HepG2 (cell line): Measurements from ENCODE around the gene HADHA. TPM values are rescaled to one million over a fixed set of nuclear protein-coding genes. Genes with fewer than 3 reads are reported as not detected.
A peak's percentile ranks its signal among the peaks of the same experiment; 100 is the strongest.

ENCODE experiments used
- ATAC-seq: fragments of 200-7000 bp; cut with Tn5 transposase; 3 replicates; pipeline ENCODE4 v1.9.1; 2020; ENCODE audit warnings: mild to moderate bottlenecking, moderate library complexity
- BruUV-seq: library from RNA; stranded (reverse); fragments of 400-500 nt; replicated peaks from 2 replicates; lab custom pipeline; 2021; lab: Mats Ljungman, UMichigan
- CTCF ChIA-PET: fragments of 300-600 bp; formaldehyde crosslinking; extraction: SDS; loops from one replicate; lab custom pipeline; 2021; ENCODE audit warnings: low total read pairs, inconsistent platforms, low intra/inter-chr PET ratio; lab: Yijun Ruan, JAX
- POLR2A ChIA-PET: fragments of 350-600 bp; sonication (Branson Sonifier 250); formaldehyde crosslinking; loops from one replicate; lab custom pipeline; 2020; ENCODE audit warnings: antibody characterized with exemption, inconsistent platforms; lab: Yijun Ruan, JAX
- DNase-seq: peaks from one replicate; pipeline ENCODE4 v3.0.0-alpha.2; 2015; ENCODE audit warnings: low spot score
- FAIRE-seq: peaks from 3 replicates; lab custom pipeline; 2011; peaks lifted over from hg19 to GRCh38; lab: Jason Lieb, UNC
- H2AFZ ChIP-seq: one replicate; pipeline ENCODE4 v1.6.1; 2011; ENCODE audit warnings: low read length, inconsistent platforms
- H3K27ac ChIP-seq: fragments of 300-600 bp; 3 replicates; pipeline ENCODE4 v1.8.0; 2011; ENCODE audit warnings: mixed run types, mild to moderate bottlenecking, mixed read lengths, low read length, inconsistent platforms; ENCODE audit not compliant: insufficient read depth; ENCODE audit errors: extremely low read length
- H3K27me3 ChIP-seq, 2 experiments: fragments of 200-600 bp in 1 of 2; 2 replicates in 1 of 2; 3 replicates in 1 of 2; pipeline versions ENCODE4 v1.6.0 to v1.8.0; 2011; ENCODE audit warnings: low read length in 2 of 2, mild to moderate bottlenecking in 2 of 2, moderate library complexity in 2 of 2, inconsistent platforms in 1 of 2; ENCODE audit not compliant: insufficient read depth in 2 of 2, control insufficient read depth in 1 of 2
- H3K36me3 ChIP-seq, 2 experiments: fragments of 200-600 bp in 1 of 2; replicated peaks in 1 of 2; 2 replicates in 1 of 2; 3 replicates in 1 of 2; pipeline versions ENCODE4 v1.5.1 to v1.8.0; 2011; ENCODE audit warnings: low read length in 2 of 2, inconsistent platforms in 1 of 2; ENCODE audit not compliant: insufficient read depth in 2 of 2, control insufficient read depth in 1 of 2
- H3K4me1 ChIP-seq: 2 replicates; pipeline ENCODE4 v1.5.1; 2012; ENCODE audit warnings: low read length, inconsistent platforms; ENCODE audit not compliant: insufficient read depth
- H3K4me2 ChIP-seq: 2 replicates; pipeline ENCODE4 v1.6.0; 2011; ENCODE audit warnings: low read depth, low read length, inconsistent platforms
- H3K4me3 ChIP-seq, 3 experiments: fragments of 200-600 bp in 1 of 3; sonication (generic), shearing (Covaris generic) in 1 of 3; replicated peaks in 1 of 3; 2 replicates each; pipeline ENCODE4 v1.5.1; 2011 to 2016; ENCODE audit warnings: low read length in 3 of 3, inconsistent platforms in 2 of 3, low read depth in 2 of 3, mild to moderate bottlenecking in 2 of 3, control low read depth in 1 of 3, mixed read lengths in 1 of 3; ENCODE audit not compliant: insufficient read depth in 1 of 3
- H3K79me2 ChIP-seq: one replicate; pipeline ENCODE4 v1.6.1; 2011; ENCODE audit warnings: low read length, inconsistent platforms; ENCODE audit not compliant: insufficient read depth
- H3K9ac ChIP-seq: 2 replicates; pipeline ENCODE4 v1.6.0; 2011; ENCODE audit warnings: mild to moderate bottlenecking, low read depth, low read length, inconsistent platforms; ENCODE audit not compliant: insufficient read depth
- H3K9me3 ChIP-seq: 2 replicates; pipeline ENCODE4 v1.5.1; 2012; ENCODE audit warnings: mild to moderate bottlenecking, low read length
- H4K20me1 ChIP-seq: 2 replicates; pipeline ENCODE4 v1.6.0; 2011; ENCODE audit warnings: inconsistent platforms, mild to moderate bottlenecking, low read length, moderate library complexity; ENCODE audit not compliant: insufficient read depth
- GATAD1 ChIP-seq: IDR thresholded peaks from 2 replicates; pipeline ENCODE4 v1.6.1; 2016; ENCODE audit warnings: missing genetic modification reagents, missing compliant biosample characterization
- JUN ChIP-seq: sonication (generic); formaldehyde crosslinking; IDR thresholded peaks from 2 replicates; pipeline ENCODE4 v1.4.0; 2020; ENCODE audit warnings: mild to moderate bottlenecking, missing genetic modification reagents
- NFATC3 ChIP-seq: sonication (generic); formaldehyde crosslinking; IDR thresholded peaks from 2 replicates; pipeline ENCODE4 v1.5.1; 2020; ENCODE audit warnings: mild to moderate bottlenecking, missing genetic modification reagents
- NONO ChIP-seq, 2 experiments: fragments of 450-650 bp in 1 of 2; sonication (generic) in 1 of 2; formaldehyde crosslinking in 1 of 2; IDR thresholded peaks in 1 of 2; conservative IDR thresholded peaks in 1 of 2; 2 replicates each; pipeline versions ENCODE4 v1.6.1 to v1.8.0; 2017 to 2022; ENCODE audit warnings: mild to moderate bottlenecking in 1 of 2, missing genetic modification reagents in 1 of 2, moderate library complexity in 1 of 2
- PAF1 ChIP-seq: IDR thresholded peaks from 2 replicates; pipeline ENCODE4 v1.6.1; 2016; ENCODE audit warnings: missing genetic modification reagents, missing compliant biosample characterization
- RFX5 ChIP-seq: IDR thresholded peaks from 2 replicates; pipeline ENCODE4 v1.6.1; 2011; ENCODE audit warnings: low read depth, low read length, improper control_type of control experiment
- SAP130 ChIP-seq: IDR thresholded peaks from 2 replicates; pipeline ENCODE4 v1.6.1; 2016; ENCODE audit warnings: low read depth
- SIX4 ChIP-seq: sonication (generic); formaldehyde crosslinking; IDR thresholded peaks from 2 replicates; pipeline ENCODE4 v1.4.0; 2020; ENCODE audit warnings: missing genetic modification reagents
- SUZ12 ChIP-seq: fragments of 150-350 bp; IDR thresholded peaks from 2 replicates; pipeline ENCODE4 v1.6.1; 2014; ENCODE audit warnings: low read depth, low read length
- TAF15 ChIP-seq: fragments of 200-400 bp; formaldehyde crosslinking; IDR thresholded peaks from one replicate; pipeline ENCODE4 v1.6.1; 2018; ENCODE audit warnings: mild to moderate bottlenecking, low read depth, low read length; ENCODE audit not compliant: poor library complexity, severe bottlenecking
- TEAD3 ChIP-seq: optimal IDR thresholded peaks from 2 replicates; pipeline ENCODE3; 2016; ENCODE audit warnings: borderline replicate concordance
- ZFYVE20 ChIP-seq: sonication (generic); formaldehyde crosslinking; IDR thresholded peaks from 2 replicates; pipeline ENCODE4 v1.8.0; 2023; ENCODE audit warnings: low read depth, mild to moderate bottlenecking, moderate library complexity, missing genetic modification reagents, borderline replicate concordance
- ZNF224 ChIP-seq: sonication (generic); formaldehyde crosslinking; IDR thresholded peaks from 2 replicates; pipeline ENCODE4 v1.5.0; 2020; ENCODE audit warnings: mild to moderate bottlenecking, missing genetic modification reagents
- ZNF263 ChIP-seq: sonication (generic); formaldehyde crosslinking; IDR thresholded peaks from 2 replicates; pipeline ENCODE4 v1.4.0; 2020; ENCODE audit warnings: missing genetic modification reagents
- ZNF335 ChIP-seq: sonication (generic); formaldehyde crosslinking; IDR thresholded peaks from 2 replicates; pipeline ENCODE4 v1.4.0; 2020; ENCODE audit warnings: missing genetic modification reagents
- ZNF569 ChIP-seq: sonication (generic); formaldehyde crosslinking; IDR thresholded peaks from 2 replicates; pipeline ENCODE4 v1.5.0; 2020; ENCODE audit warnings: mild to moderate bottlenecking, missing genetic modification reagents, moderate library complexity, borderline replicate concordance
- ZNF660 ChIP-seq: sonication (generic); formaldehyde crosslinking; IDR thresholded peaks from 2 replicates; pipeline ENCODE4 v1.5.1; 2020; ENCODE audit warnings: mild to moderate bottlenecking, low read depth, missing genetic modification reagents, borderline replicate concordance
- WGBS: methylation state at CpG from one replicate; pipeline ENCODE4 v1.1.6; 2017; ENCODE audit warnings: low lambda C conversion rate; 5-methylcytosine and 5-hydroxymethylcytosine counted together
- in situ Hi-C: cut with HindIII; loops from 2 replicates; pipeline ENCODE4 v1.10.0; 2017; ENCODE audit warnings: low pct_unique_long_range_greater_than_20kb; ENCODE audit not compliant: extremely low pct_ligation_motif_present
- intact Hi-C: fragments of 100-400 bp; cut with micrococcal nuclease; formaldehyde crosslinking; loops from one replicate; pipeline ENCODE4 v1.10.0; 2022; ENCODE audit not compliant: unreplicated experiment
- polyA plus RNA-seq, 8 experiments: library from polyadenylated mRNA; depleted of rRNA in 3 of 8; stranded (reverse) in 7 of 8; unstranded in 1 of 8; fragments of >200 nt; fragmentation: Illumina TruSeq in 4 of 8; extraction: Trizol in 4 of 8; gene quantifications; 2 replicates each; pipeline versions ENCODE4 v1.2.1 to v1.2.3, GENCODE V29; 2011 to 2016; ENCODE audit warnings: low read depth in 4 of 8, missing spikeins in 1 of 8, mixed read lengths in 1 of 8; ENCODE audit not compliant: insufficient read depth in 1 of 8
- total RNA-seq, 5 experiments: library from RNA; depleted of rRNA; stranded (reverse); fragments of >200 nt; fragmentation: Illumina TruSeq; extraction: Trizol; gene quantifications; 2 replicates each; pipeline ENCODE4 v1.2.3, GENCODE V29; 2016; ENCODE audit warnings: low read depth in 1 of 5
- TF ChIP-seq, protein P1 (sequence below): sonication (generic); formaldehyde crosslinking; IDR thresholded peaks from 2 replicates; pipeline ENCODE4 v1.5.1; 2020; ENCODE audit warnings: mild to moderate bottlenecking, missing genetic modification reagents, moderate library complexity
- TF ChIP-seq, protein P2 (sequence below): sonication (generic); formaldehyde crosslinking; IDR thresholded peaks from 2 replicates; pipeline ENCODE4 v1.5.0; 2020; ENCODE audit warnings: missing genetic modification reagents

HADHA gene
- total and polyA plus RNA-seq, 2 of the 13 experiments (the other 11 are each of a cell fraction or from before 2014, with no cell fraction given), result 102 to 270 TPM

DNA sequence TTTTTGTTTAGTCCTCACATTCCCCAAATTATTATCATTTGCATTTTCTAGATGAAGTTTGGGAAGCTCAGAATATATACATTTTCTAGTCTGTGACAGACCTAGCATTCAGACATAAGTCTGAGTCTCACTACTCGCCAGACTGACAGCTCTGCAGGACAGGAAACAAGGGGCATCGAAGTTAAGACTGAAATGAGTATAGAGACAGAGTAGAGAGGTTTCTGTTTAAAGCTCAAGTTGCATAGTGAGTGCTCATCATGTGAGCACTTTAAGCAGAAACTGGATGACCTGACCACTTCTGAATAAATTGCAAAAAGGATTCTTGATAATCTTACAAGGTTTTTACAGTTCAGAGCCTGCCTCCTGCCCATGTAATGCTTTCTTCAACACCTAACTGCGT is 1.4 kb upstream of the HADHA start (continued):
- TF ChIP-seq ZNF263 (CRISPR knock-in tag) (peak; percentile 51; the same call in 1 of the 2 replicates), RFX5 (no peak), ZNF660 (CRISPR knock-in tag) (no peak), GATAD1 (CRISPR knock-in tag) (0 out of 2 replicates have a peak, but pooled peaks have one; percentile 13), ZNF335 (CRISPR knock-in tag) (0 out of 2 replicates have a peak, but pooled peaks have one; percentile 61), TAF15 (no peak), SAP130 (CRISPR knock-in tag) (peak; percentile 48; the same call in 1 of the 2 replicates), ZFYVE20 (CRISPR knock-in tag) (no peak)

DNA sequence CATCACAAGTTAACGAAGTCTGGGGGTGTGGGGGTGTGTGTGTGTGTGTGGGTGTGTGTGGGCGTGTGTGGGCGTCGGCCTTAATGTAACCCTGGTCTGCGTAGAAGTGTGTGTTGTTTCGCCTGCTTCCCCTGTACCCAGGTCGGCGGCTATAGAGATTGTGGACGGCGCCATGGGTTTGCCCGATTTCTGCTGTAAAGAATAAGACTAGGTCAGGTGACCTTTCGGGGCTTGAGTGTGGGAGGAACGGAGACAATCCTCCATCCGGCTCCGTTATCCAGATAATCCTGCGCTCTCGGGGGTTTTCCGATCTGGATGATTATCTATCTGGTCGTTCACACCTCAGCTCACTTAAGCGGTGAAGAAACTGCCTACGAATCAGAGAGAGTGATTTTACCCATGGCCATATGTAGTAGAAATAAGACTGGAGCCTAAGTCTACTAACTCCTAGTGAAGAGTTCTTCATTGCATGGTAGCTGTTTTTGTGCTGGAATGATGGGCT is 850 bp upstream of the HADHA start:
- intact Hi-C loops (loop anchor here (2.0 kb wide), 1 partner anchor 30 kb away; no protein-coding TSS in a partner anchor), in situ Hi-C loops (no loop called here)
- Histone ChIP-seq H4K20me1 (peaks cover 6% of the 10 kb centered on the region), H3K4me3 (peak overlapping the region; percentile 62 to 96 (median 94)), H3K36me3 (no peaks in the 10 kb centered on the region), H3K27me3 (peaks cover 0 to 7% of the 10 kb centered on the region in 2 experiments; a peak in 2 of 5 replicates), H3K79me2 (peaks cover 93% of the 10 kb centered on the region), H3K4me1 (peaks cover 52% of the 10 kb centered on the region), H3K9me3 (no peaks in the 10 kb centered on the region), H3K27ac (peak overlapping the region; percentile 91), H3K9ac (peak overlapping the region; percentile 90), H2AFZ (peak overlapping the region; percentile 64), H3K4me2 (peak overlapping the region; percentile 80)
- whole genome bisulfite sequencing, result 0% methylated on average over 21 of the region's 21 CpGs
- FAIRE-seq (no peak), DNase-seq (peak; percentile 44), ATAC-seq (peak; percentile 57)
- CTCF ChIA-PET, result no interaction called here
- BruUV-seq, result TSS peak; percentile 73
- POLR2A ChIA-PET, result interaction anchor here (0.6 to 5.2 kb wide), 17 partner anchors 9 to 367 kb away, joined by 3 to 38 read pairs (median 3); partner anchors contain the start of genes ADGRF3, ASXL2 and SELENOI
- TF ChIP-seq NFATC3 (CRISPR knock-in tag) (0 out of 2 replicates have a peak, but pooled peaks have one; percentile 67), PAF1 (CRISPR knock-in tag) (no peak), JUN (CRISPR knock-in tag) (0 out of 2 replicates have a peak, but pooled peaks have one; percentile 7), ZNF569 (CRISPR knock-in tag) (peak; percentile 16; the same call in 1 of the 2 replicates), TEAD3 (CRISPR knock-in tag) (peak; percentile 12), SUZ12 (no peak), SIX4 (no peak), NONO (IDR thresholded peaks at IDR 0.05) (no peak), NONO (CRISPR knock-in tag; conservative IDR thresholded peaks at IDR 0.05) (0 out of 2 replicates have a peak, but pooled peaks have one; percentile 9), ZNF224 (0 out of 2 replicates have a peak, but pooled peaks have one; percentile 75)
- TF ChIP-seq, protein P1, sequence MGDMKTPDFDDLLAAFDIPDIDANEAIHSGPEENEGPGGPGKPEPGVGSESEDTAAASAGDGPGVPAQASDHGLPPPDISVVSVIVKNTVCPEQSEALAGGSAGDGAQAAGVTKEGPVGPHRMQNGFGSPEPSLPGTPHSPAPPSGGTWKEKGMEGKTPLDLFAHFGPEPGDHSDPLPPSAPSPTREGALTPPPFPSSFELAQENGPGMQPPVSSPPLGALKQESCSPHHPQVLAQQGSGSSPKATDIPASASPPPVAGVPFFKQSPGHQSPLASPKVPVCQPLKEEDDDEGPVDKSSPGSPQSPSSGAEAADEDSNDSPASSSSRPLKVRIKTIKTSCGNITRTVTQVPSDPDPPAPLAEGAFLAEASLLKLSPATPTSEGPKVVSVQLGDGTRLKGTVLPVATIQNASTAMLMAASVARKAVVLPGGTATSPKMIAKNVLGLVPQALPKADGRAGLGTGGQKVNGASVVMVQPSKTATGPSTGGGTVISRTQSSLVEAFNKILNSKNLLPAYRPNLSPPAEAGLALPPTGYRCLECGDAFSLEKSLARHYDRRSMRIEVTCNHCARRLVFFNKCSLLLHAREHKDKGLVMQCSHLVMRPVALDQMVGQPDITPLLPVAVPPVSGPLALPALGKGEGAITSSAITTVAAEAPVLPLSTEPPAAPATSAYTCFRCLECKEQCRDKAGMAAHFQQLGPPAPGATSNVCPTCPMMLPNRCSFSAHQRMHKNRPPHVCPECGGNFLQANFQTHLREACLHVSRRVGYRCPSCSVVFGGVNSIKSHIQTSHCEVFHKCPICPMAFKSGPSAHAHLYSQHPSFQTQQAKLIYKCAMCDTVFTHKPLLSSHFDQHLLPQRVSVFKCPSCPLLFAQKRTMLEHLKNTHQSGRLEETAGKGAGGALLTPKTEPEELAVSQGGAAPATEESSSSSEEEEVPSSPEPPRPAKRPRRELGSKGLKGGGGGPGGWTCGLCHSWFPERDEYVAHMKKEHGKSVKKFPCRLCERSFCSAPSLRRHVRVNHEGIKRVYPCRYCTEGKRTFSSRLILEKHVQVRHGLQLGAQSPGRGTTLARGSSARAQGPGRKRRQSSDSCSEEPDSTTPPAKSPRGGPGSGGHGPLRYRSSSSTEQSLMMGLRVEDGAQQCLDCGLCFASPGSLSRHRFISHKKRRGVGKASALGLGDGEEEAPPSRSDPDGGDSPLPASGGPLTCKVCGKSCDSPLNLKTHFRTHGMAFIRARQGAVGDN (CRISPR knock-in tag), result no peak
- TF ChIP-seq, protein P2, sequence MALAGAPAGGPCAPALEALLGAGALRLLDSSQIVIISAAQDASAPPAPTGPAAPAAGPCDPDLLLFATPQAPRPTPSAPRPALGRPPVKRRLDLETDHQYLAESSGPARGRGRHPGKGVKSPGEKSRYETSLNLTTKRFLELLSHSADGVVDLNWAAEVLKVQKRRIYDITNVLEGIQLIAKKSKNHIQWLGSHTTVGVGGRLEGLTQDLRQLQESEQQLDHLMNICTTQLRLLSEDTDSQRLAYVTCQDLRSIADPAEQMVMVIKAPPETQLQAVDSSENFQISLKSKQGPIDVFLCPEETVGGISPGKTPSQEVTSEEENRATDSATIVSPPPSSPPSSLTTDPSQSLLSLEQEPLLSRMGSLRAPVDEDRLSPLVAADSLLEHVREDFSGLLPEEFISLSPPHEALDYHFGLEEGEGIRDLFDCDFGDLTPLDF (CRISPR knock-in tag), result no peak
